BLaER1 (cell line): ENCODE results near the gene CT47C1.
"Not testable (repeated sequence)": the region's sequence is repeated elsewhere in the genome, so short reads cannot be mapped to it uniquely, and the experiment has no call there.

ENCODE experiments used
- H3K27ac ChIP-seq: shearing (Covaris generic); formaldehyde crosslinking; 2 replicates; pipeline ENCODE4 v1.8.1; 2022
- H3K27me3 ChIP-seq: shearing (Covaris generic); formaldehyde crosslinking; 2 replicates; pipeline ENCODE4 v1.8.1; 2022
- H3K36me3 ChIP-seq: shearing (Covaris generic); formaldehyde crosslinking; 2 replicates; pipeline ENCODE4 v1.8.1; 2022
- H3K4me1 ChIP-seq: shearing (Covaris generic); formaldehyde crosslinking; 2 replicates; pipeline ENCODE4 v1.8.1; 2022
- H3K4me2 ChIP-seq: shearing (Covaris generic); formaldehyde crosslinking; 2 replicates; pipeline ENCODE4 v1.8.1; 2022
- H3K4me3 ChIP-seq: shearing (Covaris generic); formaldehyde crosslinking; 2 replicates; pipeline ENCODE4 v1.8.1; 2022
- H3K9ac ChIP-seq: shearing (Covaris generic); formaldehyde crosslinking; 2 replicates; pipeline ENCODE4 v1.8.1; 2022
- H3K9me3 ChIP-seq: shearing (Covaris generic); formaldehyde crosslinking; 2 replicates; pipeline ENCODE4 v1.8.1; 2022
- H4K20me1 ChIP-seq: shearing (Covaris generic); formaldehyde crosslinking; 2 replicates; pipeline ENCODE4 v1.8.1; 2022
- Cebpa-rat ChIP-seq: shearing (Covaris generic); IDR thresholded peaks from 2 replicates; pipeline ENCODE4 v1.8.1; 2022

CT47C1 gene

DNA sequence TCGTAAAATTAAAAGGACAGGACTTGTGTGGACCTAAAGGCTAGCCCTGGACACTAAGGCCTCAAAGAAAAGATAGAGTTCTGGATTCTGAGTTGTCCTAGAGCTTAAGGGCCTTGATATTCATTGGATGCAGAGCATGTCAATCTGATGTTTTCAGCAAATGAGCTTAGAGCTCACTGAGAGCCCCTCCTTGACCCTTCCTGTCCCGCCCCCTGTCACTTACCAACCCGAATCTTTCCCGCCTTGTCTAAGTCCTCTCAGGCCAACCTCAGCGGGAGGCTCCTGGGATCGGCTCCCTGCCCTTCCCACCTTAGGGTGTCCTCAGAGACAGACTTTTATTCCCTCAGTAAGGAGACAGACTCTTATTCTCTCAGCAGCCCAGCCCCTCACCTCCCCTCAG, at the start of gene CT47C1:
Gene CT47C1 (plus strand): TSS at position 250 of the 400 bp plus-strand sequence. CDS start 233 bp downstream, outside the sequence.
- no peak within 1 kb of the TSS for H3K27ac ChIP-seq
- no peak within 1 kb of the TSS for H3K9ac ChIP-seq
- 0 out of 2 replicates have a peak, but pooled peaks cover 11% of the 10 kb centered on the region for H3K9me3 ChIP-seq
- no peak within 1 kb of the TSS for H3K4me3 ChIP-seq
- H4K20me1 ChIP-seq: no peaks in the 10 kb centered on the region
- H3K4me2 ChIP-seq: peak within 1 kb of the TSS; percentile 53
- no peak for TF ChIP-seq Cebpa-rat
- peaks cover 20% of the 10 kb centered on the region for H3K4me1 ChIP-seq
- no peaks in the 10 kb centered on the region for H3K36me3 ChIP-seq
- H3K27me3 ChIP-seq: no peaks in the 10 kb centered on the region

DNA sequence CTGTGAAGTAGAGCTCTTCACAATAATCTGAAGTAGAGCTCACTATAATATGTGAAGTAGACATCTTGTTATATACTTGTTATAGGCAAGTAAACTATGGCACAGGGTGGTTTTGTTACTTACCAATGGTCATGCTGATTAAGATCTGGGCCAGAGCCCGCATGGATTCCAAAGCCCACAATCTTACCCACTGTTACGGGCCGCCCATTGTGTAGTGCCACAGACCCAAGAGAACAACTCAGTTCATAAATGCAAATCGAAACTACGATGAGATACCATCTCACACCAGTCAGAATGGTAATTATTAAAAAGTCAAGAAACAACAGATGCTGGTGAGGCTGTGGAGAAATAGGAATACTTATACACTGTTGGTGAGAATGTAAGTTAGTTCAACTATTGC, 46.9 kb upstream of the CT47C1 start:
- no peaks in the 10 kb centered on the region for H3K27me3 ChIP-seq
- H4K20me1 ChIP-seq: no peaks in the 10 kb centered on the region
- H3K27ac ChIP-seq: no peak overlapping the region
- H3K9ac ChIP-seq: no peak overlapping the region
- H3K4me3 ChIP-seq: no peak overlapping the region
- H3K4me2 ChIP-seq: no peak overlapping the region
- peaks cover 10% of the 10 kb centered on the region; the same call in 1 of the 2 replicates for H3K9me3 ChIP-seq
- no peaks in the 10 kb centered on the region for H3K4me1 ChIP-seq
- no peak for TF ChIP-seq Cebpa-rat
- peaks cover 7% of the 10 kb centered on the region for H3K36me3 ChIP-seq

DNA sequence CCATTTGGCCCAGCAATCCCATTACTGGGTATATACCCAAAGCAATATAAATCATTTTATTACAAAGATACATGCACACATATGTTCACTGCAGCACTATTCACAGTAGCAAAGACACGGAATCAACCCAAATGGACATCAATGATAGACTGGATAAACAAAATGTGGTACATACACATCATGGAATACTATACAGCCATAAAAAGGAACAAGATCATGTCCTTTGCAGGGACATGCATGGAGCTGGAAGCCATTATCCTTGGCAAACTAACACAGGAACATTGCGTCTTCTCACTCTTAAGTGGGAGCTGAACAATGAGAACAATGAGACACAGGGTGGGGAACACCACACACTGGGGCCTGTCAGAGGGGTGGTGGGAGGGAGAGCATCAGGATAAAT, 46.4 kb upstream of the CT47C1 start:
- H3K36me3 ChIP-seq, H3K27me3 ChIP-seq, H4K20me1 ChIP-seq, H3K27ac ChIP-seq, H3K4me2 ChIP-seq, H3K9me3 ChIP-seq, H3K4me3 ChIP-seq, H3K9ac ChIP-seq, H3K4me1 ChIP-seq: not testable (repeated sequence)

DNA sequence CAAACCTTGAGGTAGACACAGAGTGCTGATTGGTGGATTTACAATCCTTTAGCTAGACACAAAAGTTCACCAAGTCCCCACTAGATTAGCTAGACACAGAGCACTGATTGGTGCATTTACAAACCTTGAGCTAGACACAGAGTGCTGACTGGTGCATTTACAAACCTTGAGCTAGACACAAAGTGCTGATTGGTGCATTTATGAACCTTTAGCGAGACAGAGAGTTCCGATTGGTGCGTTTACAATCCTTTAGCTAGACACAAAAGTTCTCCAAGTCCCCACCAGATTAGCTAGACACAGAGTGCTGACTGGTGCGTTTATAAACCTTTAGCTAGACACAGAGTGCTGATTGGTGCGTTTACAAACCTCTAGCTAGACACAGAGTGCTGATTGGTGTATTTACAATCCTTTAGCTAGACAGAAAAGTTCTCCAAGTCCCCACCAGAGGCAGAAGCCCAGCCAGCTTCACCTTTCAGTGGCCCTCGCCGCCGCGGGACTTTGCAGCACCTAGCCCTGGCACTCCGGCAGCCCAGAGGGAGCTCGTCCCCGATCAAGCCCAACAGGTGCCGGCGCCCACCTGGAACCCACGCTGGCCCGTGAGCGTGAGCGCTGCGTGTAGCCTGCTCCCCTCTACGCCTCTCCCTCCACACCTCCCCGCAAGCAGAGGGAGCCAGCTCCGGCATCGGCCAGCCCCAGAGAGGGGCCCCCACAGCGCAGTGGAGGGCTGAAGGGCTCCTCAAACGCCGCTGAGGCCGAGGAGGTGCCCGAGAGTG, 44.6 kb upstream of the CT47C1 start:
- H3K36me3 ChIP-seq, H3K4me2 ChIP-seq, H3K4me1 ChIP-seq, H4K20me1 ChIP-seq, H3K27me3 ChIP-seq, H3K27ac ChIP-seq, H3K4me3 ChIP-seq, H3K9ac ChIP-seq: not testable (repeated sequence)
- peaks cover 12% of the 10 kb centered on the region; the same call in 1 of the 2 replicates for H3K9me3 ChIP-seq

DNA sequence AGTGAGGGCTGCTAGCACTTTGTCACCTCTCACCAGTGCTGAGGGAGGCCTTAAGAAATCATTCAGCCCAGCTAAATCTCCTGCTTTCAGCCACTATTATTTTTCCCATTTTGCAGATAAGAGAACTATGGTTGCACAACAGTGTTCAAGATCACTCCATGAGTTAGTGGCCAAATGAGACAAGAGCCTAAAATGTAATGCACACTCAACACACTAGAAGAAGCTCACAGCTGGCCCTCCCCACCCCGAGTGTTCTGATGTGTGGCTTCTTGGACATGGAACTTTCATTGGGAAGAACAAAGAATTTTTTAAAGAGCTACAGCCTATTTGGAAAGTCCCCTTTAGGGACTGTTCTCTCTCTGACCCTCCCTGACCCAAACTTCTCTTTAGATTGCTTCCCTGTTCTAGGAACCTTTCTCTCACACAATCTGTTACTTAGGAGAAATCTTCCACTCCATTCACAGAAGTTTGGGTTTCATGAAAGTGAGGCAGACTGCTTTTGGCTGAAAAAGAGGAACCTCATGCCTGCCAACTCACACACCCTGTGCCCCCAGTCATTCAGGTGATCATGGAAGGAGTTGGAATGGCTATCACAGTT, 44.0 kb upstream of the CT47C1 start:
- no peaks in the 10 kb centered on the region for H3K27me3 ChIP-seq
- no peaks in the 10 kb centered on the region for H4K20me1 ChIP-seq
- no peak overlapping the region for H3K4me3 ChIP-seq
- peaks cover 18% of the 10 kb centered on the region for H3K9me3 ChIP-seq
- TF ChIP-seq Cebpa-rat: no peak
- H3K9ac ChIP-seq: no peak overlapping the region
- H3K4me2 ChIP-seq: no peak overlapping the region
- no peaks in the 10 kb centered on the region for H3K4me1 ChIP-seq
- no peaks in the 10 kb centered on the region for H3K36me3 ChIP-seq
- H3K27ac ChIP-seq: no peak overlapping the region

DNA sequence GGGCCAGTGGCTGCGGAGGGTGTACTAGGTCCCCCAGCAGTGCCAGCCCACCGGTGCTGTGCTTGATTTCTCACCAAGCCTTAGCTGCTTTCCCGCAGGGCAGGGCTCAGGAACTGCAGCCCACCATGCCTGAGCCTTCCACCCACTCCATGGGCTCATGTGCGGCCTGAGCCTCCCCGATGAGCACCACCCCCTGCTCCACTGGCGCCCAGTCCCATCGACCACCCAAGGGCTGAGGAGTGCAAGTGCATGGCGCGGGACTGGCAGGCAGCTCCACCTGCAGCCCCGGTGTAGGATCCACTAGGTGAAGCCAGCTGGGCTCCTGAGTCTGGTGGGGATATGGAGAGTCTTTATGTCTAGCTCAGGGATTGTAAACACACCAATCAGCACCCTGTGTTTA, 43.1 kb upstream of the CT47C1 start:
- H3K9me3 ChIP-seq: peaks cover 27% of the 10 kb centered on the region
- not testable (repeated sequence) for H3K4me2 ChIP-seq, H3K27ac ChIP-seq, H4K20me1 ChIP-seq, H3K36me3 ChIP-seq, H3K4me1 ChIP-seq, H3K27me3 ChIP-seq, H3K9ac ChIP-seq, H3K4me3 ChIP-seq

DNA sequence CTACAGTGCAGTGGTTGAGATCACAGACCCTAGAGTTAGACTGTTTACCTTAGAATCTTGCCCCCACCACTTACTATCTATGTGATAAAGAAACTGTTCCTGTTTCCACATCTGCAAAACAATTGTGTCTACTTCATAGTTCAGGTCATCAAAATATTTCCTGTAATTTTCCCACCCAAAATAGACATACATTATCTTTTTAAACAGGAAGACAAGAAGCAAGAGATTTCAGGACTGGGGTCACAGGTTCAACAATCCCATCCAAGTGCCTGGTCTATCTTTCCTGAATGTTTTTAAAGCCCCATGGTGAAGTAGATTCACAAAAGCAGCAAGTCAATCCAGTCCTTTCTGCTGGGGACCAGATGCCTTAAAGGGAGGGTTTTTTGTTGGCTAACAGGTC, 41.8 kb upstream of the CT47C1 start:
- TF ChIP-seq Cebpa-rat: no peak
- H3K27me3 ChIP-seq: no peaks in the 10 kb centered on the region
- peaks cover 27% of the 10 kb centered on the region for H3K9me3 ChIP-seq
- H3K9ac ChIP-seq: no peak overlapping the region
- no peaks in the 10 kb centered on the region for H3K4me1 ChIP-seq
- H3K4me2 ChIP-seq: no peak overlapping the region
- no peak overlapping the region for H3K4me3 ChIP-seq
- no peaks in the 10 kb centered on the region for H4K20me1 ChIP-seq
- H3K27ac ChIP-seq: no peak overlapping the region
- no peaks in the 10 kb centered on the region for H3K36me3 ChIP-seq

DNA sequence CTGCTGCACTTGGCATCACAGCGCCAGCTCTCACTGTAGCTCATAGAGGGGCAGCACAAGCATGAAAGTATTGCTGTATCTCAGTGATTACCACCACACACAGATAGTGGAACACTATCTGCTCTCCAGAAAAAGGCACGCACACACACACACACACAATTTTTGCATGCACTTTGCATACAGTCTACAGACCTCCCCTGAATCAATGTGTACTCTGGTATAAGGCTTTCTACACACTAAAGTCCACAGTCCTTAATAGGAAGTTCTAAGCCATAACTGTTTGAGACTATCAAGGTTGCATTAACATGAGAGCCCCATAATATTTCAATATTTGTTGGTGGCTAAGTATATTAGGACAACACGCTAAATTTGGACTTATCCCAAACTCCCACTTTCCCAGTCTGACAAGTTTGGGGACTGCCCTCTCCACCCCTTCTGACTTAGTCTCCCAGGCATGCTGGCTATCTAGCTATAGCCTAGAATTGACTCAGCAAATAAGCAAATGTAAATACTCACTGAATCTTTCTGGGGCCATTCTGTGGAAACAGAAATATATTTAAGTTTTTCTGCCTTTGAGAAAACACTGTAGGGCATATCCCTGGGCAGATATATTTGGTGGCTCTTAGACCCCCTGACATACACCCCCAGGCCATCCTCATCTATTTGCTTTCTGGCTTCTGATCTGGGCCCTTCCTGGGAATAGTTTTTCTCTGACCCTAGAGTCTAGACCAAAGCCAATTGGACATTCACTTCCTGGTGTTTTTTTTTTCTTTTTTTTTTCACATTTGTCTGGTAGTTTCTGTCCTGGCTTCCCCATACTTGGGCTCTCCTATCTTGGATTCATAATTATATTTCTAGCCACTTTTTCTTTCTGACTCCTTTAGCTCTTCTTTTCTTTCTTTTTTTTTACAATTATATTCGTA, 36.4 kb upstream of the CT47C1 start:
- Histone ChIP-seq H4K20me1 (no peaks in the 10 kb centered on the region), H3K9me3 (peaks cover 17% of the 10 kb centered on the region), H3K9ac (no peak overlapping the region), H3K4me2 (no peak overlapping the region), H3K27me3 (no peaks in the 10 kb centered on the region), H3K4me3 (no peak overlapping the region), H3K4me1 (no peaks in the 10 kb centered on the region), H3K36me3 (no peaks in the 10 kb centered on the region), H3K27ac (no peak overlapping the region)
- no peak for TF ChIP-seq Cebpa-rat

DNA sequence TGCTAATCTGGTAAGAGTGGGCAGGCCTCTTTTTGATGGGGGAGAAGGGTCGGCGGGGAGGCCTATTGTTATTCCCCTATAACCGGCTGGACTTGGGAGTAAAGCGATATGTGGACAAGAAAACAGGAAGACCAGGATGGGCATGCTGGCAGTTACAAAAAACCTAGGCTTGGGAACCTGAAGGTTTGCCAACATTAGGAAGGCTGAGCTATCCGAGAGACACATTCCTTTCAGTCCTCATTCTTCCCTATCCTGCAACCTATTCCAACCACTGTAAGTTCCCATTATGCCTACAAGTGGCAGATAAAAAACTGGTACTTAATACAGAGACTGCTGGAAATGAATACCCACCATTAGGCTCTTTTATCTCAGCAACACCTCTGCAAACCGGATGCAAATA, 32.4 kb upstream of the CT47C1 start:
- Histone ChIP-seq H3K27me3 (no peaks in the 10 kb centered on the region), H3K4me1 (no peaks in the 10 kb centered on the region), H3K4me3 (no peak overlapping the region), H4K20me1 (no peaks in the 10 kb centered on the region), H3K27ac (no peak overlapping the region), H3K4me2 (no peak overlapping the region), H3K9me3 (no peaks in the 10 kb centered on the region), H3K36me3 (no peaks in the 10 kb centered on the region), H3K9ac (no peak overlapping the region)
- TF ChIP-seq Cebpa-rat: no peak

DNA sequence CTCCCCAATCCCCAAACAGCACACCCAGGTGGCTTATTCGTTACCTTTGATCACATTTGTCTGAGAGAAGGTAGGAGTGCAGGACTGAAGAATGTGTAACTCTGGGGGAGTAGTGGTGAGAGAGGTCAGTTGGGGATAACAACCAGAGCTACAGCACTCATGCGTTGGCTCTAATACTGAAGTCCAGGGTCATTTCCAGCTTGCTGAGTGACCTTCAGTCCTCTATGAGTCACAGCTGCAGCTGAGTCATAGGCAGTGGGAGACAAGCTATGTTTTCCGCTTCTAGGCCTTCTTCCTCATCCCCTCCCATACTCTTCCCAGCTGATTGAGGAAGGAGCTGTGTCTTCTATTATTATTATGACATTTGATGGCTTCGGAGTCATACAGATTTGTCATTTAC, 31.6 kb upstream of the CT47C1 start:
- Histone ChIP-seq H3K4me2 (no peak overlapping the region), H3K27me3 (no peaks in the 10 kb centered on the region), H3K4me3 (no peak overlapping the region), H3K27ac (no peak overlapping the region), H3K36me3 (no peaks in the 10 kb centered on the region), H3K9me3 (no peaks in the 10 kb centered on the region), H4K20me1 (no peaks in the 10 kb centered on the region), H3K9ac (no peak overlapping the region), H3K4me1 (no peaks in the 10 kb centered on the region)
- no peak for TF ChIP-seq Cebpa-rat
